ENCODE measurements around the gene C11orf98. TPM values are rescaled to one million over a fixed set of nuclear protein-coding genes. Genes with fewer than 3 reads are reported as not detected.
"Not testable (repeated sequence)": the region's sequence is repeated elsewhere in the genome, so short reads cannot be mapped to it uniquely, and the experiment has no call there.

Gene C11orf98
- total RNA-seq, 2 donors from 2014 or later: 20.5 to 28.6 TPM

GRCh38 chr11:62621567-62622470, 43.2 kb downstream of the C11orf98 start, which contains the start of gene B3GAT3:
Gene B3GAT3 (minus strand): TSS chr11:62621986. CDS start chr11:62621947, 39 bp downstream.
- TF ChIP-seq, protein P1, sequence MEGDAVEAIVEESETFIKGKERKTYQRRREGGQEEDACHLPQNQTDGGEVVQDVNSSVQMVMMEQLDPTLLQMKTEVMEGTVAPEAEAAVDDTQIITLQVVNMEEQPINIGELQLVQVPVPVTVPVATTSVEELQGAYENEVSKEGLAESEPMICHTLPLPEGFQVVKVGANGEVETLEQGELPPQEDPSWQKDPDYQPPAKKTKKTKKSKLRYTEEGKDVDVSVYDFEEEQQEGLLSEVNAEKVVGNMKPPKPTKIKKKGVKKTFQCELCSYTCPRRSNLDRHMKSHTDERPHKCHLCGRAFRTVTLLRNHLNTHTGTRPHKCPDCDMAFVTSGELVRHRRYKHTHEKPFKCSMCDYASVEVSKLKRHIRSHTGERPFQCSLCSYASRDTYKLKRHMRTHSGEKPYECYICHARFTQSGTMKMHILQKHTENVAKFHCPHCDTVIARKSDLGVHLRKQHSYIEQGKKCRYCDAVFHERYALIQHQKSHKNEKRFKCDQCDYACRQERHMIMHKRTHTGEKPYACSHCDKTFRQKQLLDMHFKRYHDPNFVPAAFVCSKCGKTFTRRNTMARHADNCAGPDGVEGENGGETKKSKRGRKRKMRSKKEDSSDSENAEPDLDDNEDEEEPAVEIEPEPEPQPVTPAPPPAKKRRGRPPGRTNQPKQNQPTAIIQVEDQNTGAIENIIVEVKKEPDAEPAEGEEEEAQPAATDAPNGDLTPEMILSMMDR (IDR thresholded peaks at IDR 0.05): no peak
- Histone ChIP-seq H3K27ac (peak within 1 kb of the TSS; percentile 83 to 97), H3K4me3 (peak within 1 kb of the TSS; percentile 89), H3K4me1 (ENCODE audit: control insufficient read depth in 1 of 2, low read depth in 2 of 2) (peaks cover 7 to 22% of the 10 kb centered on the region in 2 donors), H3K36me3 (peaks cover 22% of the 10 kb centered on the region), H3K27me3 (replicated peaks; ENCODE audit: insufficient read depth) (no peaks in the 10 kb centered on the region), H3K9me3 (no peaks in the 10 kb centered on the region)
- DNase-seq (ENCODE audit: low spot score): peak; percentile 93
- peak; percentile 94 for ATAC-seq (ENCODE audit: insufficient number of reproducible peaks, low FRiP score, low read depth)

GRCh38 chr11:62621027-62621566, 43.9 kb downstream of the C11orf98 start:
- Histone ChIP-seq H3K27me3 (replicated peaks; ENCODE audit: insufficient read depth) (no peaks in the 10 kb centered on the region), H3K9me3 (no peaks in the 10 kb centered on the region), H3K4me3 (peak overlapping the region; percentile 89), H3K27ac (peak overlapping the region; percentile 83 to 97), H3K4me1 (ENCODE audit: control insufficient read depth in 1 of 2, low read depth in 2 of 2) (peaks cover 7 to 22% of the 10 kb centered on the region in 2 donors), H3K36me3 (peaks cover 22% of the 10 kb centered on the region)
- ATAC-seq (ENCODE audit: insufficient number of reproducible peaks, low FRiP score, low read depth) (no peak), DNase-seq (ENCODE audit: low spot score) (no peak)
- TF ChIP-seq, protein P1 (IDR thresholded peaks at IDR 0.05): no peak

DNA sequence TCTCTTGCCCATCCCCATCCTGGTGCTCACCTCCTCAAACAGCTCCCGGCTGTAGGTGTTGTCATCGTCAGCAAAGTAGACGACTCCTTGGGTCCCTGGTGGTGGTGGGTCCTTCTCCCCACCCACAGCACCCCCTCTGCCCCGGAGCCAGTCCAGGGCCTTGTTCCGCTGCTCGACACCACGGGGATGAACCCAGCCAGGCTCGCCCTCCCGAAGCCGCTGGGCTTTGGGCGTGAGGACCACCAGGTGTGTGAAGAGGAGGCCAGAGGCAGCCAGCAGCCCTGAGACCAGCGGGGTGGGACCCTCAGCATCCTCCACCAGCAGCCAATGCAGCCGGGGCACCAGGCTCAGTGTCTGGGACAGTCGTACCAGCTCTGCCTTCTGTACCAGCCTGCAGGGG, 48.1 kb downstream of the C11orf98 start:
- Histone ChIP-seq H3K36me3 (peaks cover 19% of the 10 kb centered on the region), H3K4me1 (ENCODE audit: control insufficient read depth in 1 of 2, low read depth in 2 of 2) (peaks cover 7 to 25% of the 10 kb centered on the region in 2 donors)
- H3K4me3 ChIP-seq; H3K9me3 ChIP-seq; H3K27me3 ChIP-seq (replicated peaks; ENCODE audit: insufficient read depth); H3K27ac ChIP-seq; ATAC-seq (ENCODE audit: insufficient number of reproducible peaks, low FRiP score, low read depth); DNase-seq (ENCODE audit: low spot score): not testable (repeated sequence)

GRCh38 chr11:62615521-62615920, 49.5 kb downstream of the C11orf98 start:
- Histone ChIP-seq H3K4me3 (no peak overlapping the region), H3K9me3 (no peaks in the 10 kb centered on the region), H3K4me1 (ENCODE audit: control insufficient read depth in 1 of 2, low read depth in 2 of 2) (peaks cover 11 to 30% of the 10 kb centered on the region in 2 donors), H3K27ac (no peak overlapping the region), H3K27me3 (replicated peaks; ENCODE audit: insufficient read depth) (no peaks in the 10 kb centered on the region), H3K36me3 (peaks cover 19% of the 10 kb centered on the region)
- TF ChIP-seq, protein P1 (IDR thresholded peaks at IDR 0.05): no peak
- ATAC-seq (ENCODE audit: insufficient number of reproducible peaks, low FRiP score, low read depth): no peak
- DNase-seq (ENCODE audit: low spot score): no peak

DNA sequence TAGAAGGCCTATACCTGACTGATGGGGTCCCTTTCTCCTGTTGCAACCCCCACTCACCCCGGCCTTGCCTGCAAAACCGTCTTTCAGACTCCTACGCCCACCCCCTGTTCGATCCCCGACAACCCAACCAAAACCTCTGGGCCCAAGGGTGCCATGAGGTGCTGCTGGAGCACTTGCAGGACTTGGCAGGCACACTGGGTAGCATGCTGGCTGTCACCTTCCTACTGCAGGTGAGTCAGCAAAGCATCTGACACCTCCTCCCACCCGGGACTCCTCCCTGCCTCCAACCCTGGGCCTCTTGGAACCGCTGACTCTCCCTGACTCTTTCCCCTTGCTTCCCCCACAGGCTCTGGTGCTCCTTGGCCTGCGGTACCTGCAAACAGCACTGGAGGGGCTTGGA, 50.7 kb downstream of the C11orf98 start:
- Histone ChIP-seq H3K4me1 (ENCODE audit: control insufficient read depth in 1 of 2, low read depth in 2 of 2) (peaks cover 11 to 34% of the 10 kb centered on the region in 2 donors), H3K27ac (peak overlapping the region in 1 of 2 donors; percentile 87), H3K4me3 (no peak overlapping the region), H3K36me3 (peaks cover 19% of the 10 kb centered on the region), H3K9me3 (no peaks in the 10 kb centered on the region), H3K27me3 (replicated peaks; ENCODE audit: insufficient read depth) (no peaks in the 10 kb centered on the region)
- TF ChIP-seq, protein P1 (IDR thresholded peaks at IDR 0.05): no peak
- ATAC-seq (ENCODE audit: insufficient number of reproducible peaks, low FRiP score, low read depth): no peak
- no peak for DNase-seq (ENCODE audit: low spot score)

Data from thoracic aorta (tissue), 2 donors.